Calu3 (cell line): ENCODE measurements around the gene ZNF639. TPM values are rescaled to one million over a fixed set of nuclear protein-coding genes. Genes with fewer than 3 reads are reported as not detected.

Experiments
- BruUV-seq: library from RNA; stranded (reverse); fragments of 400-500 nt; replicated peaks from 2 replicates; lab custom pipeline; 2021; lab: Mats Ljungman, UMichigan
- CTCF ChIA-PET: fragments of 300-600 bp; sonication (Branson Sonifier 250); formaldehyde crosslinking; loops from one replicate; lab custom pipeline; 2022; ENCODE audit warnings: antibody characterized with exemption; lab: Charles Lee
- DNase-seq: peaks from one replicate; pipeline ENCODE4 v3.0.0; 2022
- H3K27ac Mint-ChIP-seq: one replicate; pipeline ENCODE4 v1.8.0; 2022; ENCODE audit warnings: mixed read lengths; ENCODE audit not compliant: unreplicated experiment
- H3K27me3 Mint-ChIP-seq: one replicate; pipeline ENCODE4 v1.8.0; 2022; ENCODE audit warnings: mixed read lengths; ENCODE audit not compliant: unreplicated experiment
- H3K36me3 Mint-ChIP-seq: one replicate; pipeline ENCODE4 v1.8.0; 2022; ENCODE audit warnings: mild to moderate bottlenecking, moderate library complexity, mixed read lengths; ENCODE audit not compliant: insufficient read depth, unreplicated experiment
- H3K4me1 Mint-ChIP-seq: one replicate; pipeline ENCODE4 v1.8.0; 2022; ENCODE audit warnings: mild to moderate bottlenecking, low read depth, mixed read lengths; ENCODE audit not compliant: unreplicated experiment
- H3K4me3 Mint-ChIP-seq: one replicate; pipeline ENCODE4 v1.8.0; 2022; ENCODE audit warnings: mild to moderate bottlenecking, low read depth, moderate library complexity, mixed read lengths; ENCODE audit not compliant: unreplicated experiment
- H3K9me3 Mint-ChIP-seq: one replicate; pipeline ENCODE4 v1.8.0; 2022; ENCODE audit warnings: low read depth, mixed read lengths; ENCODE audit not compliant: unreplicated experiment
- CTCF ChIP-seq: fragments of 200-600 bp; IDR thresholded peaks from one replicate; pipeline ENCODE4 v1.8.0; 2022; ENCODE audit warnings: antibody characterized with exemption; ENCODE audit not compliant: unreplicated experiment
- intact Hi-C: fragments of 100-400 bp; cut with micrococcal nuclease; formaldehyde crosslinking; loops from one replicate; pipeline ENCODE4 v1.10.0; 2022; ENCODE audit not compliant: unreplicated experiment
- total RNA-seq: library from RNA; stranded (reverse); gene quantifications from 2 replicates; pipeline ENCODE4 v1.2.3, GENCODE V29; 2022

The ZNF639 gene
- total RNA-seq, 1 experiment from 2014 or later, result 52.1 TPM

- CTCF ChIA-PET, result no interaction called here
- H3K4me1 Mint-ChIP-seq, result no peaks in the 10 kb centered on the region
- DNase-seq, result no peak
- peaks cover 2% of the 10 kb centered on the region for H3K9me3 Mint-ChIP-seq
- BruUV-seq, result no TSS peak
- H3K27ac Mint-ChIP-seq, result no peak overlapping the region
- H3K27me3 Mint-ChIP-seq, result no peaks in the 10 kb centered on the region
- no peaks in the 10 kb centered on the region for H3K36me3 Mint-ChIP-seq
- intact Hi-C loops, result no loop called here
- H3K4me3 Mint-ChIP-seq, result no peak overlapping the region
- no peak for TF ChIP-seq CTCF
These were observed 24.7 kb upstream of the ZNF639 start for GRCh38 chr3:179297971-179298725.

- intact Hi-C loops, result no loop called here
- no peaks in the 10 kb centered on the region for H3K27me3 Mint-ChIP-seq
- no peak for DNase-seq
- no peak overlapping the region for H3K27ac Mint-ChIP-seq
- H3K36me3 Mint-ChIP-seq, result no peaks in the 10 kb centered on the region
- peaks cover 2% of the 10 kb centered on the region for H3K9me3 Mint-ChIP-seq
- H3K4me3 Mint-ChIP-seq, result no peak overlapping the region
- H3K4me1 Mint-ChIP-seq, result no peaks in the 10 kb centered on the region
- TF ChIP-seq CTCF, result no peak
- BruUV-seq, result no TSS peak
- CTCF ChIA-PET, result interaction anchor here (0.6 kb wide), 1 partner anchor 1360 kb away, joined by 3 read pairs; no protein-coding TSS in a partner anchor
These were observed 23.5 kb upstream of the ZNF639 start for GRCh38 chr3:179299316-179299715.

GRCh38 chr3:179299999-179300613, 22.7 kb upstream of the ZNF639 start:
- intact Hi-C loops, result no loop called here
- Mint-ChIP-seq H3K36me3 (no peaks in the 10 kb centered on the region), H3K4me1 (no peaks in the 10 kb centered on the region), H3K9me3 (peaks cover 2% of the 10 kb centered on the region), H3K4me3 (no peak overlapping the region), H3K27ac (no peak overlapping the region), H3K27me3 (no peaks in the 10 kb centered on the region)
- no peak for DNase-seq
- CTCF ChIA-PET, result no interaction called here
- BruUV-seq, result no TSS peak
- TF ChIP-seq CTCF, result no peak

- Mint-ChIP-seq H3K4me3 (no peak overlapping the region), H3K9me3 (peaks cover 2% of the 10 kb centered on the region), H3K4me1 (no peaks in the 10 kb centered on the region), H3K27ac (no peak overlapping the region), H3K36me3 (no peaks in the 10 kb centered on the region), H3K27me3 (no peaks in the 10 kb centered on the region)
- CTCF ChIA-PET, result interaction anchor here (0.7 kb wide), 1 partner anchor 233 kb away, joined by 3 read pairs; no protein-coding TSS in a partner anchor
- no TSS peak for BruUV-seq
- intact Hi-C loops, result no loop called here
- no peak for DNase-seq
- TF ChIP-seq CTCF, result no peak
These were observed 21.2 kb upstream of the ZNF639 start for GRCh38 chr3:179301645-179302044.
